Mesenchymal stem cell (in vitro differentiated cells and primary cell): ENCODE results near the gene LENEP.
A peak's percentile ranks its signal among the peaks of the same experiment; 100 is the strongest.
"Not testable (repeated sequence)": the region's sequence is repeated elsewhere in the genome, so short reads cannot be mapped to it uniquely, and the experiment has no call there.

Experiments
- DNase-seq: peaks from one replicate; pipeline ENCODE4 v3.0.0-alpha.2; 2013
- H2AFZ ChIP-seq: one replicate; pipeline ENCODE4 v1.6.1; 2013; ENCODE audit warnings: low read depth, mild to moderate bottlenecking, control low read depth, inconsistent platforms, low read length, moderate library complexity
- H2AK5ac ChIP-seq: 2 replicates; pipeline ENCODE4 v1.6.1; 2013; ENCODE audit warnings: low read length, moderate library complexity, mild to moderate bottlenecking, inconsistent platforms; ENCODE audit not compliant: severe bottlenecking
- H2BK120ac ChIP-seq: one replicate; pipeline ENCODE4 v1.6.1; 2013; ENCODE audit warnings: low read depth, mild to moderate bottlenecking, inconsistent platforms, low read length, moderate library complexity
- H2BK12ac ChIP-seq, 2 experiments: one replicate each; pipeline ENCODE4 v1.6.1; 2013; ENCODE audit warnings: inconsistent platforms in 2 of 2, low read length in 2 of 2, mild to moderate bottlenecking in 2 of 2, moderate library complexity in 2 of 2, control low read depth in 1 of 2
- H2BK15ac ChIP-seq: one replicate; pipeline ENCODE4 v1.6.1; 2013; ENCODE audit warnings: mild to moderate bottlenecking, low read depth, inconsistent platforms; ENCODE audit not compliant: poor library complexity, severe bottlenecking
- H2BK5ac ChIP-seq: 2 replicates; pipeline ENCODE4 v1.6.1; 2013; ENCODE audit warnings: low read depth, mild to moderate bottlenecking, low read length, control low read depth, inconsistent platforms; ENCODE audit not compliant: poor library complexity, severe bottlenecking
- H3K14ac ChIP-seq, 2 experiments: one replicate each; pipeline ENCODE4 v1.6.1; 2013; ENCODE audit warnings: inconsistent platforms in 2 of 2, low read length in 2 of 2, control low read depth in 1 of 2, mild to moderate bottlenecking in 1 of 2, moderate library complexity in 1 of 2
- H3K18ac ChIP-seq, 2 experiments: one replicate each; pipeline ENCODE4 v1.6.1; 2013; ENCODE audit warnings: inconsistent platforms in 2 of 2, low read length in 2 of 2, control low read depth in 1 of 2, low read depth in 1 of 2, mild to moderate bottlenecking in 1 of 2
- H3K23ac ChIP-seq, 2 experiments: one replicate each; pipeline ENCODE4 v1.6.1; 2013; ENCODE audit warnings: inconsistent platforms in 2 of 2, low read length in 2 of 2, mild to moderate bottlenecking in 2 of 2, moderate library complexity in 2 of 2, control low read depth in 1 of 2
- H3K27ac ChIP-seq: 2 replicates; pipeline ENCODE4 v1.5.1; 2013; ENCODE audit warnings: mild to moderate bottlenecking, moderate library complexity, low read length, control low read depth, inconsistent platforms; ENCODE audit not compliant: poor library complexity, severe bottlenecking
- H3K27me3 ChIP-seq, 2 experiments: 2 replicates each; pipeline versions ENCODE4 v1.6.1 to v1.7.0; 2013; ENCODE audit warnings: low read length in 2 of 2, mild to moderate bottlenecking in 2 of 2, moderate library complexity in 2 of 2, control low read depth in 1 of 2, inconsistent platforms in 1 of 2; ENCODE audit not compliant: control insufficient read depth in 1 of 2, insufficient read depth in 1 of 2
- H3K36me3 ChIP-seq, 2 experiments: 2 replicates each; pipeline versions ENCODE4 v1.6.1 to v1.7.0; 2013; ENCODE audit warnings: low read length in 2 of 2, control low read depth in 1 of 2, inconsistent platforms in 1 of 2, low read depth in 1 of 2, mild to moderate bottlenecking in 1 of 2; ENCODE audit not compliant: insufficient read depth in 2 of 2, control insufficient read depth in 1 of 2
- H3K4ac ChIP-seq, 2 experiments: one replicate each; pipeline ENCODE4 v1.6.1; 2013; ENCODE audit warnings: inconsistent platforms in 2 of 2, low read length in 2 of 2, mild to moderate bottlenecking in 2 of 2, moderate library complexity in 2 of 2, control low read depth in 1 of 2, low read depth in 1 of 2
- H3K4me1 ChIP-seq: 2 replicates; pipeline ENCODE4 v1.6.1; 2013; ENCODE audit warnings: low read depth, low read length, control low read depth; ENCODE audit not compliant: control insufficient read depth, insufficient read depth
- H3K4me2 ChIP-seq: 2 replicates; pipeline ENCODE4 v1.6.1; 2013; ENCODE audit warnings: low read length, mild to moderate bottlenecking, inconsistent platforms; ENCODE audit not compliant: poor library complexity, severe bottlenecking
- H3K4me3 ChIP-seq, 2 experiments: 2 replicates each; pipeline versions ENCODE4 v1.5.1 to v1.7.0; 2013; ENCODE audit warnings: low read length in 2 of 2, mild to moderate bottlenecking in 2 of 2, control low read depth in 1 of 2, low read depth in 1 of 2; ENCODE audit not compliant: insufficient read depth in 1 of 2
- H3K79me1 ChIP-seq: replicated peaks from 2 replicates; pipeline ENCODE4 v1.6.1; 2013; ENCODE audit warnings: mild to moderate bottlenecking, control low read depth, low read length, inconsistent platforms; ENCODE audit not compliant: poor library complexity, severe bottlenecking
- H3K9ac ChIP-seq: 2 replicates; pipeline ENCODE4 v1.7.0; 2013; ENCODE audit warnings: mild to moderate bottlenecking, low read length, moderate library complexity
- H3K9me3 ChIP-seq: 2 replicates; pipeline ENCODE4 v1.7.0; 2013; ENCODE audit warnings: mild to moderate bottlenecking, low read length; ENCODE audit not compliant: control insufficient read depth
- H4K8ac ChIP-seq: one replicate; pipeline ENCODE4 v1.6.1; 2013; ENCODE audit warnings: inconsistent platforms, mild to moderate bottlenecking, low read length, moderate library complexity
- H4K91ac ChIP-seq: one replicate; pipeline ENCODE4 v1.6.1; 2013; ENCODE audit warnings: mild to moderate bottlenecking, low read length, inconsistent platforms
- WGBS: methylation state at CpG from one replicate; pipeline ENCODE4 v1.1.7; 2013; ENCODE audit warnings: mixed read lengths; 5-methylcytosine and 5-hydroxymethylcytosine counted together

LENEP gene

DNA sequence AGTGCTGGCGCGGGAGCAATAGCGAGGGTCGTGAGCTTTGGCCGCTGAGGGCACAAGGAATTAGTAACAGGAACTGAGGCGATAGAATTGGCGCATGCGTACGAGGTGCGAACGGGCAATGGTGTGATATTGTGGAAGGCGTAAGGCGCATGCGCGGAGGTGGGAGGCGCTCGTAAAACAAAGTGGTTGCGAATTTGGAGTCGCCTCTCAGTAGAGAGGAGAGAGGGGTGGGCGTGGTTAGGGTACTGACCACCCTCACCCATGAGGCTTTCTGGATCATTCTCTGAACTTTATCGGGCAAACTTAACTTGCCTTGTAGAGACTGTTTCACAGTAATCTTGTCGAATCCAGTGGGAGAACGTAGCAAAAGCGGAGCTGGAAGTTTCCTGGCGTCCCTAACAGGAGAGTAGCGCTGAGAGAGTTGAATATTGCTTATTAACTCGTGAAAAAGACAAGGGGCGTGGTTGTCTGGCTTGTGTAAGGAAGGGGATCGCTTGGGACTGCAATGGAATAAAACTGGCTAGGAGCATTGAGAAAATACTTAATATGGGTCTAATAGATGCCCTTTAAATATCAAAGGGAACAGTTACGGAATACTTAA lies 18.5 kb upstream of the LENEP start:
- Histone ChIP-seq H2AK5ac (peak overlapping the region; percentile 83), H3K23ac (peak overlapping the region in 1 of 2 experiments; percentile 8), H2BK15ac (no peak overlapping the region), H3K4me2 (peak overlapping the region; percentile 7), H3K9ac (peak overlapping the region; percentile 98), H3K14ac (no peak overlapping the region), H2BK12ac (no peak overlapping the region), H2BK120ac (peak overlapping the region; percentile 50), H4K91ac (peak overlapping the region; percentile 30), H2BK5ac (peak overlapping the region; percentile 1), H3K4ac (peak overlapping the region; percentile 3 to 89), H2AFZ (peak overlapping the region; percentile 56), H3K27me3 (no peaks in the 10 kb centered on the region), H3K9me3 (no peaks in the 10 kb centered on the region), H3K27ac (peak overlapping the region; percentile 78), H3K36me3 (peaks cover 0 to 15% of the 10 kb centered on the region in 2 experiments), H3K4me3 (peak overlapping the region; percentile 66 to 85), H3K79me1 (peaks cover 2% of the 10 kb centered on the region), H4K8ac (no peak overlapping the region), H3K18ac (peak overlapping the region; percentile 80 to 89), H3K4me1 (peaks cover 9% of the 10 kb centered on the region)
- WGBS = under 1% methylated on average over 30 of the region's 30 CpGs
- DNase-seq = peak; percentile 97

DNA sequence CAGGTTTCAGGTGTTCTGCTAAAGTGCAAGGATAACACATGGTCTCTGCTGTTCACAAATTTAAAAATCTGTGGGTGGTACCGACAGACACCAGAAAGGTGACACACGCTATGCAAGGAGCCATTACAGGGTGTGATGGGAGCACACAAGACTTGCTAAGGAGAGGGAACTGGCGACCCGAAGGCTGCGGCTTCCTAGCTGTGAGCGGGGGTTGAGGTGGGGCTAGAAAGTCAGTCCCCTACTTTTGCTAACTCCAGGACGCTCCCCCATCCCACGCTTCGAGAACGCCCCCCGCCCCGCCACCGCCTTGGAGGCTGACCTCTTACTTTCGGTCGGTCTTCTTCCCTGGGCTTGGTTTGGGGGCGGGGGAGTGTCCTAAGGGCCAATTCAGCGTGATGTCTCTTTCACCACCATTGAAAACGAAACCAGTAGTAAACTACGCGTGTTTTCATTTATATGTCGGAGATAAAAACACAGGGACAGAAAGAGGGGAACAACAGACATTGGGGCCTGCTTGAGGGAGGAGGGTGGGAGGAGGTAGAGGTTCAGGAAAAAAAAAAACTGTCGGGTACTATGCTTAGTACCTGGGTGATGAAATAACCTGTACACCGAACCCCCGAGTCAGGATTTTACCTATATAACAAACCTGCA lies 17.9 kb upstream of the LENEP start:
- Histone ChIP-seq H2BK5ac (peak overlapping the region; percentile 1), H3K4me1 (peaks cover 9% of the 10 kb centered on the region), H4K91ac (peak overlapping the region; percentile 30), H3K36me3 (peaks cover 0 to 15% of the 10 kb centered on the region in 2 experiments), H4K8ac (peak overlapping the region; percentile 54), H3K9ac (peak overlapping the region; percentile 98), H3K4me2 (peak overlapping the region; percentile 7), H3K4me3 (peak overlapping the region; percentile 52 to 85), H3K79me1 (peaks cover 5% of the 10 kb centered on the region), H2AK5ac (no peak overlapping the region), H3K14ac (peak overlapping the region in 1 of 2 experiments; percentile 0), H3K27ac (peak overlapping the region; percentile 78), H3K27me3 (no peaks in the 10 kb centered on the region), H3K4ac (peak overlapping the region; percentile 3 to 67), H3K18ac (peak overlapping the region; percentile 5 to 73), H3K23ac (peak overlapping the region in 1 of 2 experiments; percentile 8), H2BK15ac (peak overlapping the region; percentile 92), H2BK12ac (no peak overlapping the region), H2BK120ac (peak overlapping the region; percentile 50), H3K9me3 (no peaks in the 10 kb centered on the region), H2AFZ (no peak overlapping the region)
- DNase-seq = peak; percentile 90
- WGBS = 0% methylated on average over 11 of the region's 24 CpGs

DNA sequence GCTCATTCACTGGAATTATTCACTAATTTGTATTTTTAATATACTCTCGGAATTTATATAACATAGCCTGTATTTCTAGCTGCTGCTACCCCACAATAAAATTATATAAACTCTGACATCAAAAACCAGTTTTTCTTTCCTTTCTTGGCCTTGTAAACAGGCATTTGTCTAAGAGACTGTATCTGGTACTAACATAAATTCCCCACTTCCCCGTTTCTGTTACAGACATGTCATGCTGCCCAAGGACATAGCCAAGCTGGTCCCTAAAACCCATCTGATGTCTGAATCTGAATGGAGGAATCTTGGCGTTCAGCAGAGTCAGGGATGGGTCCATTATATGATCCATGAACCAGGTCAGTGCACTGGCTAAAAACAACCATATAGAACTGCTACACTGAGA lies 15.6 kb upstream of the LENEP start:
- DNase-seq, H3K4ac ChIP-seq, H3K23ac ChIP-seq, H3K4me1 ChIP-seq, H3K4me2 ChIP-seq, H2BK15ac ChIP-seq, H4K91ac ChIP-seq, H4K8ac ChIP-seq, H2BK120ac ChIP-seq, H3K9me3 ChIP-seq, H3K27ac ChIP-seq, H3K4me3 ChIP-seq, H3K14ac ChIP-seq, H2AFZ ChIP-seq, H2BK5ac ChIP-seq, H3K18ac ChIP-seq, H3K27me3 ChIP-seq, H2AK5ac ChIP-seq, H2BK12ac ChIP-seq: not testable (repeated sequence)
- 97% methylated on average over 3 of the region's 3 CpGs for WGBS
- H3K36me3 ChIP-seq = peaks cover 0 to 15% of the 10 kb centered on the region in 2 experiments
- H3K79me1 ChIP-seq = peaks cover 12% of the 10 kb centered on the region
- peak overlapping the region; percentile 27 for H3K9ac ChIP-seq

DNA sequence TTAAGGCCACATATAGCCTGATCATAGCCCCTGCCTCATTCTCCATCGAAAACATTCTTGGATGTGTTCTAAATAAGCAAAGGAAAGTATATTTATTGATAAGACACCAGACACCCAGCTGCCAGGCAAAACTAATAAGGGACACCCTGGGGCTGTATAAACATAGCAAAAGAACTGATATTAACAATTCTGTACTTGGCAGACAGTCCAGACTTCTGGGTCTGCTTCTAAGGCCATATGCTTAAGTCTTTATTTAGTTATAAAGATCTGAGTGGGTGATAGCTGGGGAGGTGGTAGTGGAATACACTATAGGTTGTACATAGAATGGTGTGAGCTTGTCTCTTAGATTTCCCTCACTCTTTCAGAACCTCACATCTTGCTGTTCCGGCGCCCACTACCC lies 15.0 kb upstream of the LENEP start:
- Histone ChIP-seq H3K23ac (no peak overlapping the region), H2BK12ac (no peak overlapping the region)

More for the DNA sequence above, 15.0 kb upstream of the LENEP start:
- H2BK15ac ChIP-seq = no peak overlapping the region
- peaks cover 12% of the 10 kb centered on the region for H3K79me1 ChIP-seq
- WGBS = no CpG with 5 or more reads among the region's 3 CpGs
- H2BK120ac ChIP-seq = no peak overlapping the region
- H3K27ac ChIP-seq = no peak overlapping the region
- no peak overlapping the region for H4K91ac ChIP-seq
- H3K4me2 ChIP-seq = no peak overlapping the region
- no peak overlapping the region for H3K18ac ChIP-seq
- no peak overlapping the region for H4K8ac ChIP-seq
- no peak overlapping the region for H2BK5ac ChIP-seq
- no peak overlapping the region for H3K4me3 ChIP-seq
- H3K4me1 ChIP-seq = peaks cover 1% of the 10 kb centered on the region
- peak overlapping the region; percentile 27 for H3K9ac ChIP-seq
- DNase-seq = no peak
- no peak overlapping the region for H2AFZ ChIP-seq
- H3K14ac ChIP-seq = no peak overlapping the region
- H3K36me3 ChIP-seq = peaks cover 0 to 15% of the 10 kb centered on the region in 2 experiments
- no peaks in the 10 kb centered on the region for H3K27me3 ChIP-seq
- H3K4ac ChIP-seq = no peak overlapping the region
- no peak overlapping the region for H2AK5ac ChIP-seq
- no peaks in the 10 kb centered on the region for H3K9me3 ChIP-seq
